HG03159 (cell line): ENCODE measurements around the gene GSTM5.
"Not testable (repeated sequence)": the region's sequence is repeated elsewhere in the genome, so short reads cannot be mapped to it uniquely, and the experiment has no call there.

ENCODE experiments used
- ATAC-seq: cut with Tn5 transposase; IDR thresholded peaks from one replicate; pipeline ENCODE4 v1.9.1; 2021; ENCODE audit warnings: mild to moderate bottlenecking, moderate library complexity; ENCODE audit not compliant: unreplicated experiment

Gene GSTM5

GRCh38 chr1:109726728-109727373, 14.8 kb downstream of the GSTM5 start:
- ATAC-seq = no peak

GRCh38 chr1:109728870-109729269, 16.8 kb downstream of the GSTM5 start:
- no peak for ATAC-seq

- ATAC-seq = no peak
These were observed 18.6 kb downstream of the GSTM5 start for GRCh38 chr1:109730666-109731065.

- ATAC-seq = no peak
These were observed 20.4 kb downstream of the GSTM5 start for GRCh38 chr1:109732390-109732881.

GRCh38 chr1:109733236-109733870, 21.3 kb downstream of the GSTM5 start:
- ATAC-seq = no peak

GRCh38 chr1:109739738-109740614, 27.9 kb downstream of the GSTM5 start:
- peak; percentile 90 for ATAC-seq

GRCh38 chr1:109740615-109741373, 28.7 kb downstream of the GSTM5 start, which contains the start of gene GSTM3:
GSTM3 (minus strand) TSS chr1:109741038; CDS start chr1:109740287, 751 bp downstream.
- peak; percentile 25 for ATAC-seq

- ATAC-seq = not testable (repeated sequence)
These were observed 36.3 kb downstream of the GSTM5 start for GRCh38 chr1:109748311-109748710.

GRCh38 chr1:109749221-109749620, 37.2 kb downstream of the GSTM5 start:
- ATAC-seq = no peak

- ATAC-seq = no peak
These were observed 38.3 kb downstream of the GSTM5 start for GRCh38 chr1:109750241-109750882.

- ATAC-seq = no peak
These were observed 38.9 kb downstream of the GSTM5 start for GRCh38 chr1:109750920-109751319.

- ATAC-seq = no peak
These were observed 39.6 kb downstream of the GSTM5 start for GRCh38 chr1:109751531-109752260.

GRCh38 chr1:109754738-109755137, 42.7 kb downstream of the GSTM5 start:
- no peak for ATAC-seq

- ATAC-seq = not testable (repeated sequence)
These were observed 44.3 kb downstream of the GSTM5 start for GRCh38 chr1:109756325-109756724.

- ATAC-seq = no peak
These were observed 44.9 kb downstream of the GSTM5 start for GRCh38 chr1:109756848-109757521.

- no peak for ATAC-seq
These were observed 46.1 kb downstream of the GSTM5 start for GRCh38 chr1:109757936-109758786.

GRCh38 chr1:109759513-109760334, 47.7 kb downstream of the GSTM5 start:
- ATAC-seq = no peak
